GM19455 (cell line): Measurements from ENCODE around the gene RPL18A.
"Not testable (repeated sequence)": the region's sequence is repeated elsewhere in the genome, so short reads cannot be mapped to it uniquely, and the experiment has no call there.

Experiments
- ATAC-seq: cut with Tn5 transposase; IDR thresholded peaks from one replicate; pipeline ENCODE4 v1.9.1; 2021; ENCODE audit not compliant: unreplicated experiment

Gene RPL18A

GRCh38 chr19:17866312-17866963 lies 6.7 kb downstream of the RPL18A start:
- no peak for ATAC-seq

GRCh38 chr19:17866964-17867486 lies 7.3 kb downstream of the RPL18A start:
- ATAC-seq, result no peak

DNA sequence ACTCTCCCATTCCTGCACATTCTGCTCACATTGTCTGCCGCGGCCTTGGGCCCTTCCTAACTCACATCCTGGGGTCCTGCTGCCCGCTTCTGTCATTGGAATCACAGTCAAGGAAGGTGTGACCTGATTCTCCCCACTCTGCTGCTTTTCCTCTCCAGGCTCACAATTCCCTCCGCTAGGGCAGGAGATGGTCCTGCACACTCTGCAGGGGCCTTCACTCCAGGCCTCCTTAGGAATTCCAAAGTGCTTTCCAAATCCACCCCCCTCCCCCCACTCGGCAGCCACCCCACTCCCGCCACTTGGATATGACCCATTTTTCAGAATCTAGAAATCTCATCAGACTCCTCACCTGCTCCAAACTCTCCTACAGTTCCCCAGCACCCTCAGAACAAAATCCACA lies 9.0 kb downstream of the RPL18A start:
- ATAC-seq, result no peak

DNA sequence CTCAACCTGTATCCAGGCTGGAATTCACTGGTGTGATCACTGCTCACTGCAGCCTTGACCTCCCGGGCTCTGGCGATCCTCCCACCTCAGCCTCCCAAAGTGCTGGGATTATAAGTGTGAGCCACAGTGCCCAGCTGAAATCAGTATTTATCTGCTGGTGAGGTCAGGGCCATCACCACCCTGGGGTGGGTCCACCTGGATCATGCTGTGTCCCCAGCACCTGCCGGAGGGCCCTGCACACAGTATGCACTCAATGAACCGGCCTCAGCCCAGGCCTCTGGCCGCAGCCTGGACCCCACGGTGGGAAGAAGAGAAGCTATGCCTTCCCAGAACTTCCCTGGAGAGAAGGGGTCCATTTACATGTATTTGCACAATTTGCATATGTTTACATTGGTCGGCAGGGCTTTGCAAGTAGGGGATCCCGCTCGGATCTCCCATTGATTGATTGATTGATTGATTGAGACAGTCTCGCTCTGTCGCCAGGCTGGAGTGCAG lies 9.5 kb downstream of the RPL18A start:
- no peak for ATAC-seq

DNA sequence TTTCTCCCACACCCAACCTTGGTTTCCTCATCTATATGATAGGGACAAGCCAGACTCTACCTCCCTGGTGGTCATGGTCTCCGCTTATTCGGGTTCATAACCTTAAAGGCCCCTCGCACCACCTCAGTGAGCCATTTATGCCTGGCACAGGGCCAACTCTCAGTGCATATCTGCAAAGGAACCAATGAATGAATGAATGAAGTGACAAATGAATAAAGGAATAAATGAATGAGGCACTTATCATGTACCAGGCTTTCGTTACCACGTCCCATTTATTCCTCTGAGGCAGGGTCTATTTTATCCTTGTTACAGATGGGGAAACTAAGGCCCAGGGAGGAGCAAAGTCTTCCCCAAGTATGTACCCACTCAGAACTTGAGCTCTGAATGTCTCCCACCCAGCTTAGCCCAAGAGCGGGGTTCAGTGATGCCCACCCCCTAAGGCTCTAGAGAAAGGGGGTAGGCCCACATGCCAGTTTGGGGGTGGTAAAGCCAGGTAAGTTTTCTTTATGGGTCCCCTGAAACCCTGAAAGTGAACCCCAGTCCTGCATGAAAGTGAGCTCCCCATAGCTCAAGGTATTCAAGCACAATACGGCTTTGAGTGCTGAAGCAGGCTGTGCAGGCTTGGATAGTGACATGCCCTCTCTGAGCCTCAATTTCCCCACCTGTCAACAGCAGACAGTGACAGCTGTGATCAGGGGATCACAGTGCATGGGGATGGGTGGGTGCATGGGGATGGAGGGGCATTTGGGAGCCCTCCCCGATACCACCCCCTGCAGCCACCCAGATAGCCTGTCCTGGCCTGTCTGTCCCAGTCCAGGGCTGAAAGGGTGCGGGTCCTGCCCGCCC lies 11.5 kb downstream of the RPL18A start:
- no peak for ATAC-seq

GRCh38 chr19:17871878-17872250 lies 12.2 kb downstream of the RPL18A start, which contains the start of gene SLC5A5:
TSS of gene SLC5A5 (plus strand) at chr19:17871945. CDS start at chr19:17872320, 375 bp downstream.
- no peak for ATAC-seq

- ATAC-seq, result no peak
These were observed 12.7 kb downstream of the RPL18A start for GRCh38 chr19:17872251-17873001.

GRCh38 chr19:17873786-17874757 lies 14.4 kb downstream of the RPL18A start:
- no peak for ATAC-seq

DNA sequence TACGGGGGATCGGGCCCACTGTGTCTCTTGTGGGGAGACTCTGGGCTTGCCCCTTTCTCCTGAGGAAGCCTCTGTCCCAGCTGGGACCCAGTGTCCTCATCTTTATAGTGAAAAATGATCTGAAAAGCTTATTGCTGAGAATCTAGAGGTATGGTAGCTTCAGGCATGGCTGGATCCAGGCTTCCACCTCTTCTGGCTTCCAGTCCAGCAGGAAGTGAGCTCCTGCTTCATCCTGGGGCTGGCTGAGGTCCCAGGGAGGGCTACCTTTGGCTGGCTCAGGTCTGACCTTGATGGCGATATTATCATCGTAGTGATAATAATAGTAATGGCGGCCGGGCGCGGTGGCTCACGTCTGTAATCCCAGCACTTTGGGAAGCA lies 15.0 kb downstream of the RPL18A start:
- ATAC-seq, result no peak

- ATAC-seq, result no peak
These were observed 18.0 kb downstream of the RPL18A start for GRCh38 chr19:17877696-17878095.

GRCh38 chr19:17879466-17879865 lies 19.8 kb downstream of the RPL18A start:
- ATAC-seq, result no peak

DNA sequence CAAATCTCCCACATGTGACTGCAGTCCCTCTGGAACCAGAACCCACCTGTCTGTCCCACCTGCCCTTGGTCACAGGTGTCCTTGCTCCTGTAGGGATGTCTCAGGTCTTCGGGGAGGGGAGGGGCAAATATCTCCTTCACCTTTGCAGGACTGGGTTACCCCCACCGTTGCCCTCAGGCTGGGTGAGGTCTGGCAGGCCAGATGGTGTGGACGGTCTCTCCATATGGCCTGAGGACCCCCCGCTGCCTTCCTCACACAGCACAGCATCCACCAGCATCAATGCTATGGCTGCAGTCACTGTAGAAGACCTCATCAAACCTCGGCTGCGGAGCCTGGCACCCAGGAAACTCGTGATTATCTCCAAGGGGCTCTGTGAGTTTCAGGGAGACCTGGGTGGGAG lies 22.0 kb downstream of the RPL18A start:
- ATAC-seq, result no peak

GRCh38 chr19:17883627-17884410 lies 24.1 kb downstream of the RPL18A start:
- ATAC-seq, result no peak

DNA sequence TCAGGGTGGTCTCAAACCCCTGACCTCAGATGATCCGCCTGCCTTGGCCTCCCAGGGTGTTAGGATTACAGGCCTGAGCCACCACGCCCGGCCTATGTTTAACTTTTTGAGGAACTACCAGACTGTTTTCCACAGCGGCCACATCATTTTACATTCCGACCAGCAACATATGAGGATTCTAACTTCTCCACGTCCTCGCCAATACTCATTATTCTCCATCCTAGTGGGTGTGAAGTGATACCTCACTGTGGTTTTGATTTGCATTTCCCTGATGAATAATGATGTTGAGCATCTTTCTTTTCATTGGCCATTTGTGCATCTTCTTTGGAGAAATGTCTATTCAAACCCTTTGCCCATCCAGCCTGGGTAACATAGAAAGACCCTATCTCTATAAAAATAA lies 26.8 kb downstream of the RPL18A start:
- no peak for ATAC-seq

GRCh38 chr19:17887221-17887620 lies 27.5 kb downstream of the RPL18A start:
- ATAC-seq, result not testable (repeated sequence)

GRCh38 chr19:17888260-17888659 lies 28.6 kb downstream of the RPL18A start:
- no peak for ATAC-seq

- ATAC-seq, result no peak
These were observed 30.0 kb downstream of the RPL18A start for GRCh38 chr19:17889609-17890214.

GRCh38 chr19:17893766-17894165 lies 34.1 kb downstream of the RPL18A start:
- no peak for ATAC-seq

DNA sequence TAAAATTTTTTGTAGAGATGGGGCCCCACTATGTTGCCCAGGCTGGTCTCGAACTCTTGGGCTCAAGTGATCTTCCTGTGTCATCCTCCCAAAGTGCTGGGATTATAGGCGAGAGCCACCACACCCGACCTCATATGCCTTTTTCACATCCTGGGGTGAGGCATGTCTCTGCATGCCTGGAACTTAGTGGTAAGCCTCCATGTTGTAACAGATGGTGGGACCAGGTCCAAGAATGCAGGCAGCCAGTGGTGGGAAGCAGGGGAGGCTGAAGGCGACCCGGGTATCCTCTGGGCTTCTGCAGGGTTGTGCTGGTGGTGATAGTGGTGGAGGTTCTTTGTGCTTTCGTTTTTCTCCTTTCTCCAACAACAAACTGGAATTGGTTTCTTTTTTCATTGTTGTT lies 43.0 kb downstream of the RPL18A start:
- no peak for ATAC-seq
